HG03442 (cell line): ENCODE data around the gene RASD2.

Experiments
- ATAC-seq: cut with Tn5 transposase; IDR thresholded peaks from one replicate; pipeline ENCODE4 v1.9.1; 2021; ENCODE audit warnings: mild to moderate bottlenecking, moderate library complexity; ENCODE audit not compliant: unreplicated experiment

Gene RASD2

GRCh38 chr22:35517769-35518530, 22.7 kb upstream of the RASD2 start:
- ATAC-seq = no peak

- no peak for ATAC-seq
These were observed 21.8 kb upstream of the RASD2 start for GRCh38 chr22:35518811-35519210.

DNA sequence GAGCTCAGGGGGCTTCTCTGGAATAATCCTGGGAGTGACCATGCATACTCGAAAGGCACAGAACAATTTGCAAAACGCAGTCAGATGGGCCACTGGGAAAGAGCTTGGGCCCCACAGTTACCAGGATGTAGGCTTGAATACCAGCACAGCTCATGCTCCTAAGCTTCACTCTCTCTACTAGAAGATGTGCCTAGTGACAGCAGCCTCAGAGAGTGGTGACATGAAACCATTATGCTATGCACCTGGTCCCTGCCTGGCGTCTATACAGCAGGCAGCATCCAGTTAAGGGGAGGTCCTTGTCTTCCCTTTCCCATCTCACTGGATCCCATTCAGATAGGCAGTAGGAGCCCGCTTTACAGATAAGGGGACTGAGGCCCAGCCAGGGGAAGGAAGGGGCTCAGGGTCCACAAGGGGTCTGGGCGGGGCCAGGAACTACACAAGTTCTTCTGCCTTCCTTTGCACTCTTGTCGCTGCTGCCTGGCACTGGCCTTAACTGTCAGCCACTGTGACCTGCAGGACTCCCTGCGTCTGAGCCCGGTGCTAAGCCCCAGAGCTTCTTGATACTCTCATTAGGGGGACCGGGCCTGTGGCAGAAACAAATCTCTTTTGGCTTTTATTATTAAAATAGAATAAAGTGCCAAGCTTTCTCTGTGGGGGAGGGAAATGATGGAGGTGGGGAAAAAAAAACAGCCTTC, 21.2 kb upstream of the RASD2 start:
- no peak for ATAC-seq

DNA sequence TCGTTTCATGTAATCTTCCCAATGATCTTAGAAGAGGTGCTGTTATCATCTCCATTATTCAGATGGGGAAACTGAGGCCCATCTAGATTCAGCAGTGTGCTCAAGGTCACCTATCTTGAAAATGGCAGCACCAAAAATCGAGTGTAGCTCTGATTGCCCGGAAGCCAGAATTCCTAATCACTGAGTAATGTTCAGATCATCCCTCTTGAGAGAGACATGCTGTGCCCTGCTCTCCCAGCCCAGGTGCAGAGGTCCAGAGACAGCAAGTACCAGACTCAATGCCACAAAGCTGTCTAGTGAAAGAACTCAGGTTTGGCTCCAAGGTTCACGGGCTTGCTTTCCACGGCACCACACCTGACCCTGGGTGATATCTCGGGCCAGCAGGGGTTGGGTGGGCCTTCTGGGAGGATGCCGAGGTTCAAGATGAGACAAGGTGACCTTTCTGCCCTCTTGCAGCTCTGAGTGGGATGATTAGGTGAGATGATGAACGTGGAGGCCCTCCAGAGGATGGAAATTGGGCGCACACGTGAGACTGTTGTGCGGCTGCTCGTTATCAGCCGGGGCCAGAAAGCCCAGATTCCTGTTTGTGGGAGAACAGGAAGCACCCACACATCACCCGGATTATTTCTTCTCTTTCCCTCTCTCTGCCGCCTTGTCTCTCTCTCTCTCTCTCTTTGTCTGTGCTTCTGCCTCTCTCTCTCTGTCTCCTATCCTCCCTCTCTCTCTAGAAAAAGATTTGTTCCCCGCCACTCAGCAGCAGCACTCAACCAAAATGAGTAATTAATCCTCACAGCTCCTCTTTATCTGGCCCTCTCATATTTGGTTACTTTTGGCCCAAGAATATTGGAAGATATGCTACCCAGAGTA, 19.0 kb upstream of the RASD2 start:
- no peak for ATAC-seq

- no peak for ATAC-seq
These were observed 18.1 kb upstream of the RASD2 start for GRCh38 chr22:35522225-35523149.

DNA sequence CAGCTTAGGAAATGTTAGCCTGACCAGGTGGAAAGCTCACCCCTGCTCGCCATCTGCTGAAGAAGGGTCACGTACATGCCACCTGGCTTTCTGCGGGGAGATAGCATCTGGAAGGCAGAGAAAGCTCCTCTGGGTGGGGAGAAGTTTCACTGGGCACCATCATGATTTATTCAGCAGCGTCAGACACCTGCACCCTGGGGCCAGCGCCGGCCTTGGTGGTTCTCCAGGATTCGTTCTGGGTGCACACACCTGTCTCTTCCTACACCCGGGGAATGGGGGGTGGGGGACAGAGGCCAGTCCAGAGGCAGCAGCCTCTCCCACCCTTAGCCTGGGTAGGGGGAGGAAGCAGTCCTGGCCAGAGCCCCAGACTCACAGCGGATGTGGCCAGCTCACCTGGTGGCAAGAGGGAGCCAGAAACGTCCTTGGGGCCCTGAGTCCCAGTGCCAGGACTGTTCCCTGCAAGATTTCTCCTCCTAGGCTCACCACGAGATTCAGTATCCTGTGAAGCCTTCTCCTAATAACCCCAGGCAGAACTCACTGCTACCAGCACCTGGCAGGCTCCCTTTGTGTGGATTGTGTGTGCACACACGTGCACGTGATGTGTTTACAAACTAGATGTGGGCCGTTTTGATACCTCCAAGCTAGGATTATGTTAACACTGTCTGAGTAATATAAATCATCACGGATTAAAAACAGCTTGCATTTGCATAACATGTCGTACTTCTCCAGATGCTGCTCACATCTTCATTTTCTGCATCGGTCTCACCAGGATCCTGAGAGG, 17.3 kb upstream of the RASD2 start:
- ATAC-seq = no peak

- ATAC-seq = no peak
These were observed 15.5 kb upstream of the RASD2 start for GRCh38 chr22:35524966-35525686.

GRCh38 chr22:35525687-35526332, 14.8 kb upstream of the RASD2 start:
- ATAC-seq = no peak

GRCh38 chr22:35526333-35526979, 14.2 kb upstream of the RASD2 start:
- ATAC-seq = no peak

DNA sequence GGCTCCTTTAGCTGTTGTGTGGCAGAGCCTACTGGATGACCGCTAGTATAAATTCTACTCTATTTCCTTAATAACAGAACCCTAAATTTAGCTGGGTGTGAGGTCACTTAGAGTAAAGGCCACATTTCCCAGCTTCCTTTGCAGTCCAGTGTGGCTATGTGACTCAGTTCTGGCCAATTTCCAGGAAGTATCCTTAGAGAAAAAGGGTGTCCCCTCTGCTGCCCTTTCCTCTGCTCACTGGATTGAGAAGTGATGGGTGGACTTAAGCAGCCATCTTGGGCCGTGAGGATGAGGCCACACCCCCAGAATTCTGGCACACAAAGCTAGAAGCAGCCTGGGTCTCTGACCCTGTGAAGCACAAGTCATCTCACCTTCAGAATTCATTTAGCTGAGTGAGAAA, 11.7 kb upstream of the RASD2 start:
- ATAC-seq = no peak

GRCh38 chr22:35530700-35531099, 9.9 kb upstream of the RASD2 start:
- no peak for ATAC-seq

DNA sequence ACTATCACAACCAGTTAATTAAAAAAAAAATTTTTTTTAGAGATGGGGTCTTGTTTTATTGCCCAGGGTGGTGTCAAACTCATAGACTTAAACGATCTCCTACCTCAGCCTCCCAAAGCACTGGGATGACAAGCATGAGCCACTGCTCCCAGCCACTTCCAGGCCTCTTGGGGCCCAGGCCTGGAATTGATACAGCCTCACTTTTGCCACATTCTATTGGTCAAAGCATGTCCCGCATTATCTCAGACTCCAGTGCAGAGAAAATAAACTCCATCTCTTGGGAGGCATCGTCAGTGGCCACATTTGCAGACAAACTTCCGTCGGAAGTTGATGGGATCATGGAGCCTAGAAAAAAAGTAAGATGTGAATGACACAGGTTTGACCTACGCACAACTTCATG, 9.4 kb upstream of the RASD2 start:
- no peak for ATAC-seq

DNA sequence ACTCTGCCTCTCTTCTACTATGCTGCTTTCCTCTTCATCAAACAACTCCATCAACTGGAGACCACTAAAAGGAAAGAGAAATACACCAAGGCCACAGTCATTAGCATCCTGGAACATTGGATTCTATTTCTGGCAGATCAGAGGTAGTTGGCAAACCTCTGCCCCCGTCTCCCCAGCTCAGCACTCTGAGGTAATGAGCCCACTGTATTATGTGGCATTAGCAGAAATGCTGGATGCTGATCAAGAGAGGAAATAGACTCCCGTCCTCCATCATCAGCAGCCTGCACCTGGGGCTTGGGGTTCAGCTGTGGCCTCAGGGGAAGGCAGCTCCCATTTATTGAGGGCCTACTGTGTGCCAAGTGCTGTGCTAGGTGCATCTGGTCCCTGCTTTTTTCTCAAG, 9.0 kb upstream of the RASD2 start:
- no peak for ATAC-seq

- ATAC-seq = no peak
These were observed 7.1 kb upstream of the RASD2 start for GRCh38 chr22:35533365-35534029.

- no peak for ATAC-seq
These were observed 6.5 kb upstream of the RASD2 start for GRCh38 chr22:35534091-35534490.

GRCh38 chr22:35537232-35537631, 3.4 kb upstream of the RASD2 start:
- no peak for ATAC-seq

DNA sequence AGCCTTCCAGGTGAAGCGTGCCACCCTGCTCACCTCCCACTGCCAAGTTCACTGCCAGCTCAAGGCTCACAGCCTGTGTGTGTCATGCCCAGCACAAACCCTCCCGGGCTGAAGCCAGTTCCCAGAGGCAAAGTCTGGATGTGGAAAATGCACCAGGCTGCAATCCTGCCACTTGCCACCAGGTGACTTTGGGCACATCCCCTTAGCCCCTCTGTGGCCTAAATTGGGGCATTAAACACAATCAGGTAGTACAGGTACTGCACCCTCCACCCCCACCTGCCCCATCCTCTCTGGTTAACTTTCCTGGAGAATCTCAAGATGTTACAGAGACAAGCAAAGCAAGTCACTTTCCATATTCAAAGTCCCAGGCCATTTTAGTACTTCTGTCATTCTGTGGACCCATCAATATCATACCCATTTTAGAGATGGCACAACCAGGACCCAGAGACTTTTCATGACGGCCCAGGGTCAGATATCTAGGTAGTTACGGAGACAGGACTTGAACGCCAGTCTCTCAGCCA, 1.8 kb upstream of the RASD2 start:
- no peak for ATAC-seq
